HEK293T (cell line): ENCODE results near the gene SUSD4.
"Not testable (repeated sequence)": the region's sequence is repeated elsewhere in the genome, so short reads cannot be mapped to it uniquely, and the experiment has no call there.

ENCODE experiments used
- CTCF ChIA-PET: fragments of 350-600 bp; formaldehyde crosslinking; extraction: SDS; loops from one replicate; lab custom pipeline; 2021; ENCODE audit warnings: antibody characterized with exemption, inconsistent platforms; lab: Yijun Ruan, JAX
- POLR2A ChIA-PET: fragments of 350-600 bp; formaldehyde crosslinking; extraction: SDS; loops from one replicate; lab custom pipeline; 2020; ENCODE audit warnings: antibody characterized with exemption, inconsistent platforms; lab: Yijun Ruan, JAX
- DNase-seq: peaks from one replicate; pipeline ENCODE4 v3.0.0; 2012; ENCODE audit warnings: mixed read lengths; ENCODE audit errors: extremely low spot score
- ARNT ChIP-seq: fragments of 450-650 bp; IDR thresholded peaks from 2 replicates; pipeline ENCODE4 v1.6.1; 2017; ENCODE audit warnings: mild to moderate bottlenecking
- BHLHE40 ChIP-seq: fragments of 450-650 bp; IDR thresholded peaks from 2 replicates; pipeline ENCODE4 v1.6.1; 2016; ENCODE audit warnings: mild to moderate bottlenecking, moderate library complexity, borderline replicate concordance
- CTBP1 ChIP-seq: fragments of 450-650 bp; IDR thresholded peaks from 2 replicates; pipeline ENCODE4 v1.6.1; 2016; ENCODE audit warnings: borderline replicate concordance
- ELF4 ChIP-seq: fragments of 450-650 bp; IDR thresholded peaks from 2 replicates; pipeline ENCODE4 v1.6.1; 2017; ENCODE audit warnings: antibody characterized with exemption
- FOXA1 ChIP-seq: fragments of 450-650 bp; IDR thresholded peaks from 2 replicates; pipeline ENCODE4 v1.6.1; 2016; ENCODE audit warnings: mild to moderate bottlenecking
- FOXK2 ChIP-seq: fragments of 450-650 bp; IDR thresholded peaks from 2 replicates; pipeline ENCODE4 v1.6.1; 2016; ENCODE audit warnings: mild to moderate bottlenecking
- FOXM1 ChIP-seq: fragments of 450-650 bp; IDR thresholded peaks from 2 replicates; pipeline ENCODE4 v1.6.1; 2017; ENCODE audit warnings: mild to moderate bottlenecking, borderline replicate concordance
- HDGF ChIP-seq: fragments of 450-650 bp; IDR thresholded peaks from 2 replicates; pipeline ENCODE4 v1.6.1; 2017; ENCODE audit warnings: antibody characterized with exemption, borderline replicate concordance
- L3MBTL2 ChIP-seq: fragments of 450-650 bp; conservative IDR thresholded peaks from 2 replicates; pipeline ENCODE4 v1.6.1; 2016; ENCODE audit warnings: mild to moderate bottlenecking
- LEF1 ChIP-seq: fragments of 450-650 bp; IDR thresholded peaks from 2 replicates; pipeline ENCODE4 v1.6.1; 2017; ENCODE audit warnings: mild to moderate bottlenecking, borderline replicate concordance
- NFRKB ChIP-seq: fragments of 450-650 bp; IDR thresholded peaks from 2 replicates; pipeline ENCODE4 v1.6.1; 2016; ENCODE audit warnings: mild to moderate bottlenecking, moderate library complexity
- PKNOX1 ChIP-seq: fragments of 450-650 bp; IDR thresholded peaks from 2 replicates; pipeline ENCODE4 v1.6.1; 2016
- SP1 ChIP-seq: fragments of 450-650 bp; IDR thresholded peaks from 2 replicates; pipeline ENCODE4 v1.6.1; 2017
- SUZ12 ChIP-seq: fragments of 450-650 bp; IDR thresholded peaks from 2 replicates; pipeline ENCODE4 v1.6.1; 2016; ENCODE audit warnings: mild to moderate bottlenecking
- TARDBP ChIP-seq: fragments of 450-650 bp; IDR thresholded peaks from 2 replicates; pipeline ENCODE4 v1.6.1; 2016
- ZNF384 ChIP-seq: fragments of 450-650 bp; IDR thresholded peaks from 2 replicates; pipeline ENCODE4 v1.6.1; 2016

Gene SUSD4

GRCh38 chr1:223403184-223403815, 39.3 kb upstream of the SUSD4 start:
- DNase-seq = no peak
- TF ChIP-seq ELF4 (no peak), NFRKB (no peak), L3MBTL2 (no peak), FOXM1 (no peak), ARNT (no peak), SP1 (no peak), ZNF384 (no peak)
- POLR2A ChIA-PET = no interaction called here

GRCh38 chr1:223402790-223403142, 38.8 kb upstream of the SUSD4 start:
- CTCF ChIA-PET = no interaction called here
- TF ChIP-seq FOXA1 (no peak), TARDBP (no peak), L3MBTL2 (no peak), CTBP1 (no peak), ELF4 (no peak), FOXK2 (no peak), SP1 (no peak), LEF1 (no peak), PKNOX1 (no peak), SUZ12 (no peak), FOXM1 (no peak), BHLHE40 (no peak), NFRKB (no peak), ARNT (no peak), ZNF384 (no peak)
- POLR2A ChIA-PET = no interaction called here
- DNase-seq = no peak

More at GRCh38 chr1:223403184-223403815, 39.3 kb upstream of the SUSD4 start:
- CTCF ChIA-PET = no interaction called here

DNA sequence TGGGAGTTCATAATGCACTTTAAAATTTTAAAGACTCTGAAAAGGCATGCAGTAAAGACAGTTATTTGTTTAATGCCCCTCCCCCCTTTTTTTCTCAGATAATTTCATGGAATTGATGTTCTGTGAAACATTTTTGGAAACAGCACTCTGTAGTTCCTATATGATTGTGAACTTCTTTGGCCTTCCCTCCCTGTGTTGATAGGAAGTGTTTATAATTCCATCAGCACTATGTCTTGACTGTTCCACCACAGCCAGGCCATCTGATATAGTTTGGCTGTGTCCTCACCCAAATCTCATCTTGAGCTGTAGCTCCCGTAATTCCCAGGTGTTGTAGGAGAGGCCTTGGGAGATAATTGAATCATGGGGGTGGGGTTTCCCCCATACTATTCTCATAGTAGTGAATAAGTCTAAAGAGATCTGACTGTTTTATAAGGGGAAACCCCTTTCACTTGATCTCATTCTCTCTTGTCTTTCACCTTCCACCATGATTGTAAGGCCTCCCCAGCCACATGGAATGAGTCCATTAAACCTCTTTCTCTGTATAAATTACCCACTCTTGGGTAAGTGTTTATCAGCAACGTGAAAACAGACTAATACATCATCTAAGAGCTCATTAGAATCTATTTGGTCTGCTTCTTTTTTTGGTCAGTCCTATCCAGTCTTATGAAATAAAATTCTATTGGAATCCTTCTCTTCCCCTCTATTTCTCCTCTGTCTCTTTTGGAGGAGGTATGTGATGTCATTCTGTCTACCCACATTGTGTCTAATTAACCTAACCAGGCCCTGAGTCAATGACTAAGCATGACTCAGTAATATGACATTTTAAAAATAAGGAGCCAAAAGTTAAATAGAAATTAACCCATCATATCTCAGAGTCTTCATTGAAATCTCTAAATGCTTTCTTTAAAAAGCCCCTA, 38.2 kb upstream of the SUSD4 start:
- POLR2A ChIA-PET = no interaction called here

GRCh38 chr1:223399393-223399792, 35.4 kb upstream of the SUSD4 start:
- CTCF ChIA-PET, POLR2A ChIA-PET, DNase-seq: not testable (repeated sequence)

More for the DNA sequence above, 38.2 kb upstream of the SUSD4 start:
- no peak for TF ChIP-seq SUZ12
- no peak for TF ChIP-seq BHLHE40
- TF ChIP-seq CTBP1 = no peak
- no peak for TF ChIP-seq PKNOX1
- no peak for TF ChIP-seq ELF4
- no peak for TF ChIP-seq FOXM1
- no peak for DNase-seq
- CTCF ChIA-PET = no interaction called here

DNA sequence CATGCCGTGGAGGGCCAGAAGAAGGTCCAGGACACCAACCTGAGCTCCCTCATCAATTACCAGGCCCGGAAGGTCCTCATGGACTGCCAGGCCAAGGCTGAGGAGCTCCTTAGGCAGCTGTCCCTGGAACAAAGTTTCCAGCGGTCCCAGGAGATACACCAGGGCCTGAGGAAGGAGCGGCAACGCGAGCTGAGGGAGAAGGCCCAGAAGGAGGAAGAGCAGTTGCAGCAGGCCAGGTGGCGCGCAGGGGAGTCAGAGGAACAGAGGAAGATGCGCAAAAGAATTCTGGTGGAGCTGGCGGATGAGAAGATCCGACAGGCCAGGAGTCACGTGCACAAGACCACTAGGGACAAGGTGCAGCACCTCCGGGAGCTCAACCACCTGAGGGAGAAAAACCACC, 30.7 kb upstream of the SUSD4 start:
- CTCF ChIA-PET = no interaction called here
- DNase-seq = no peak
- no peak for TF ChIP-seq ZNF384
- TF ChIP-seq LEF1 = no peak
- TF ChIP-seq SP1 = no peak
- TF ChIP-seq SUZ12 = no peak
- TF ChIP-seq NFRKB = no peak
- no peak for TF ChIP-seq CTBP1
- TF ChIP-seq TARDBP = no peak
- TF ChIP-seq FOXA1 = no peak
- no peak for TF ChIP-seq ELF4
- no peak for TF ChIP-seq BHLHE40
- TF ChIP-seq PKNOX1 = no peak
- no peak for TF ChIP-seq ARNT
- TF ChIP-seq FOXM1 = no peak
- TF ChIP-seq HDGF = no peak
- no peak for TF ChIP-seq L3MBTL2
- TF ChIP-seq FOXK2 = no peak
- POLR2A ChIA-PET = no interaction called here

GRCh38 chr1:223394242-223394641, 30.3 kb upstream of the SUSD4 start:
- TF ChIP-seq LEF1 (no peak), FOXM1 (no peak), SP1 (no peak), CTBP1 (no peak), ZNF384 (no peak), ELF4 (no peak), PKNOX1 (no peak), SUZ12 (no peak), ARNT (no peak), HDGF (no peak)
- ChIA-PET CTCF (no interaction called here), POLR2A (no interaction called here)
- no peak for DNase-seq
